HEK293 (cell line): Measurements from ENCODE around the gene PRPF6.

Experiments
- CTCF ChIA-PET: fragments of 350-600 bp; formaldehyde crosslinking; extraction: SDS; loops from one replicate; lab custom pipeline; 2021; ENCODE audit warnings: antibody characterized with exemption; lab: Yijun Ruan, JAX
- POLR2A ChIA-PET: fragments of 300-600 bp; formaldehyde crosslinking; extraction: SDS; loops from one replicate; lab custom pipeline; 2020; ENCODE audit warnings: antibody characterized with exemption, inconsistent platforms; lab: Yijun Ruan, JAX
- H3K27ac ChIP-seq: fragments of 200-500 bp; sonication (Bioruptor generic); 2 replicates; pipeline ENCODE4 v1.5.1; 2014; ENCODE audit warnings: low read depth, low read length, control low read depth, inconsistent platforms; ENCODE audit errors: extremely low read depth
- H3K36me3 ChIP-seq, 2 experiments: fragments of 200-500 bp in 1 of 2; sonication (Bioruptor generic) in 1 of 2; 1 replicate in 1 of 2; 2 replicates in 1 of 2; pipeline ENCODE4 v1.5.1; 2014 to 2017; ENCODE audit warnings: inconsistent platforms in 2 of 2, low read length in 2 of 2; ENCODE audit not compliant: control insufficient read depth in 2 of 2, insufficient read depth in 1 of 2
- H3K4me1 ChIP-seq: fragments of 200-500 bp; sonication (Bioruptor generic); 2 replicates; pipeline ENCODE4 v1.5.1; 2014; ENCODE audit warnings: mild to moderate bottlenecking, low read length, inconsistent platforms; ENCODE audit not compliant: control insufficient read depth, insufficient read depth
- H3K4me3 ChIP-seq: 2 replicates; pipeline ENCODE4 v1.5.1; 2011; ENCODE audit warnings: low read depth, mild to moderate bottlenecking, control low read depth, low read length, moderate library complexity
- H3K9me3 ChIP-seq: fragments of 200-500 bp; sonication (Bioruptor generic); 2 replicates; pipeline ENCODE4 v1.5.1; 2014; ENCODE audit warnings: low read depth, low read length, inconsistent platforms; ENCODE audit not compliant: control insufficient read depth, insufficient read depth
- BCL11A ChIP-seq: fragments of 450-650 bp; formaldehyde crosslinking; IDR thresholded peaks from 2 replicates; pipeline ENCODE4 v1.5.1; 2016; ENCODE audit warnings: low read depth, missing biosample characterization, missing genetic modification characterization
- HIC1 ChIP-seq: fragments of 450-650 bp; formaldehyde crosslinking; IDR thresholded peaks from 2 replicates; pipeline ENCODE4 v1.5.1; 2016; ENCODE audit warnings: missing biosample characterization, missing genetic modification characterization
- KLF1 ChIP-seq: fragments of 450-650 bp; formaldehyde crosslinking; IDR thresholded peaks from 2 replicates; pipeline ENCODE4 v1.5.1; 2016; ENCODE audit warnings: missing biosample characterization, missing genetic modification characterization
- KLF7 ChIP-seq: fragments of 450-650 bp; formaldehyde crosslinking; IDR thresholded peaks from 2 replicates; pipeline ENCODE4 v1.5.1; 2016; ENCODE audit warnings: missing biosample characterization, missing genetic modification characterization, borderline replicate concordance
- TSHZ1 ChIP-seq: fragments of 450-650 bp; formaldehyde crosslinking; IDR thresholded peaks from 2 replicates; pipeline ENCODE4 v1.5.1; 2016; ENCODE audit warnings: missing biosample characterization, missing genetic modification characterization, borderline replicate concordance
- ZBTB10 ChIP-seq: fragments of 450-650 bp; formaldehyde crosslinking; IDR thresholded peaks from 2 replicates; pipeline ENCODE4 v1.5.1; 2016; ENCODE audit warnings: missing biosample characterization, missing genetic modification characterization
- ZBTB26 ChIP-seq: fragments of 450-650 bp; formaldehyde crosslinking; optimal IDR thresholded peaks from 2 replicates; pipeline ENCODE3; 2016; ENCODE audit warnings: missing biosample characterization, mild to moderate bottlenecking, missing genetic modification characterization
- ZBTB48 ChIP-seq: fragments of 450-650 bp; formaldehyde crosslinking; IDR thresholded peaks from 2 replicates; pipeline ENCODE4 v1.5.1; 2016; ENCODE audit warnings: missing biosample characterization, missing genetic modification characterization
- ZBTB7A ChIP-seq: fragments of 450-650 bp; formaldehyde crosslinking; IDR thresholded peaks from 2 replicates; pipeline ENCODE4 v1.5.1; 2016; ENCODE audit warnings: low read depth, missing biosample characterization, missing genetic modification characterization
- ZBTB8A ChIP-seq: fragments of 450-650 bp; formaldehyde crosslinking; IDR thresholded peaks from 2 replicates; pipeline ENCODE4 v1.5.1; 2016; ENCODE audit warnings: missing biosample characterization, missing genetic modification characterization
- ZFHX2 ChIP-seq: fragments of 450-650 bp; formaldehyde crosslinking; conservative IDR thresholded peaks from 2 replicates; pipeline ENCODE4 v1.5.1; 2016; ENCODE audit warnings: missing biosample characterization, missing genetic modification characterization
- ZNF10 ChIP-seq: fragments of 450-650 bp; formaldehyde crosslinking; IDR thresholded peaks from 2 replicates; pipeline ENCODE4 v1.5.1; 2017; ENCODE audit warnings: missing biosample characterization, missing genetic modification characterization
- ZNF16 ChIP-seq: fragments of 450-650 bp; formaldehyde crosslinking; IDR thresholded peaks from 2 replicates; pipeline ENCODE4 v1.5.1; 2016; ENCODE audit warnings: low read depth, missing biosample characterization, missing genetic modification characterization
- ZNF202 ChIP-seq: fragments of 450-650 bp; formaldehyde crosslinking; IDR thresholded peaks from 2 replicates; pipeline ENCODE4 v1.5.1; 2016; ENCODE audit warnings: missing biosample characterization, missing genetic modification characterization, borderline replicate concordance
- ZNF266 ChIP-seq: fragments of 450-650 bp; formaldehyde crosslinking; IDR thresholded peaks from 2 replicates; pipeline ENCODE4 v1.5.1; 2016; ENCODE audit warnings: missing biosample characterization, missing genetic modification characterization, low read depth
- ZNF280C ChIP-seq: fragments of 450-650 bp; formaldehyde crosslinking; IDR thresholded peaks from 2 replicates; pipeline ENCODE4 v1.5.1; 2016; ENCODE audit warnings: missing biosample characterization, missing genetic modification characterization
- ZNF354C ChIP-seq: fragments of 450-650 bp; formaldehyde crosslinking; IDR thresholded peaks from 2 replicates; pipeline ENCODE4 v1.5.1; 2016; ENCODE audit warnings: missing biosample characterization, missing genetic modification characterization, low read depth, borderline replicate concordance
- ZNF391 ChIP-seq: fragments of 450-650 bp; formaldehyde crosslinking; IDR thresholded peaks from 2 replicates; pipeline ENCODE4 v1.5.1; 2016; ENCODE audit warnings: low read depth, missing biosample characterization, missing genetic modification characterization, borderline replicate concordance
- ZNF585B ChIP-seq: fragments of 450-650 bp; formaldehyde crosslinking; IDR thresholded peaks from 2 replicates; pipeline ENCODE4 v1.5.1; 2016; ENCODE audit warnings: missing biosample characterization, missing genetic modification characterization
- ZNF596 ChIP-seq: fragments of 450-650 bp; IDR thresholded peaks from 2 replicates; pipeline ENCODE4 v1.5.0; 2018; ENCODE audit warnings: missing biosample characterization, mild to moderate bottlenecking, missing genetic modification characterization, moderate library complexity
- ZNF645 ChIP-seq: fragments of 450-650 bp; formaldehyde crosslinking; IDR thresholded peaks from 2 replicates; pipeline ENCODE4; 2016; ENCODE audit warnings: missing biosample characterization, missing genetic modification characterization
- ZNF768 ChIP-seq: fragments of 450-650 bp; formaldehyde crosslinking; IDR thresholded peaks from 2 replicates; pipeline ENCODE4 v1.5.1; 2018; ENCODE audit warnings: missing biosample characterization, mild to moderate bottlenecking, missing genetic modification characterization
- ZNF830 ChIP-seq: fragments of 450-650 bp; IDR thresholded peaks from 2 replicates; pipeline ENCODE4 v1.5.0; 2018; ENCODE audit warnings: missing biosample characterization, missing genetic modification characterization, low read depth, mild to moderate bottlenecking, moderate library complexity

Gene PRPF6

GRCh38 chr20:63968928-63969760 lies 11.8 kb upstream of the PRPF6 start:
- CTCF ChIA-PET: no interaction called here
- peak overlapping the region; percentile 52 for H3K4me3 ChIP-seq
- no peaks in the 10 kb centered on the region for H3K9me3 ChIP-seq
- peak overlapping the region; percentile 88; the same call in 1 of the 2 replicates for H3K27ac ChIP-seq
- POLR2A ChIA-PET: interaction anchor here (1.0 to 2.7 kb wide), 2 partner anchors 12 to 104 kb away, joined by 3 to 12 read pairs; partner anchors contain the start of genes TPD52L2 and UCKL1
- H3K36me3 ChIP-seq: peaks cover 0 to 33% of the 10 kb centered on the region in 2 experiments; a peak in 1 of 3 replicates
- no peaks in the 10 kb centered on the region for H3K4me1 ChIP-seq
- TF ChIP-seq ZNF16 (no peak), ZNF202 (tag by site-specific recombination) (no peak), ZBTB10 (tag by site-specific recombination) (peak; percentile 80), ZNF596 (no peak), BCL11A (tag by site-specific recombination) (peak; percentile 94), ZBTB8A (tag by site-specific recombination) (peak; percentile 46), ZNF10 (tag by site-specific recombination) (peak; percentile 97), ZNF280C (no peak), ZNF585B (tag by site-specific recombination) (no peak), HIC1 (no peak), TSHZ1 (tag by site-specific recombination) (no peak), ZNF266 (no peak), KLF1 (tag by site-specific recombination) (no peak), ZNF354C (tag by site-specific recombination) (no peak), KLF7 (tag by site-specific recombination) (no peak), ZNF645 (tag by site-specific recombination) (no peak), ZBTB7A (no peak), ZNF768 (tag by site-specific recombination) (no peak), ZNF391 (tag by site-specific recombination) (no peak), ZBTB26 (tag by site-specific recombination) (peak; percentile 37), ZBTB48 (tag by site-specific recombination) (no peak), ZFHX2 (tag by site-specific recombination) (0 out of 2 replicates have a peak, but pooled peaks have one; percentile 13), ZNF830 (no peak)
